Measurements from ENCODE around the gene PSMB11.

GRCh38 chr14:23071921-23072539 lies 30.0 kb downstream of the PSMB11 start:
- TF ChIP-seq CTCF (IDR thresholded peaks at IDR 0.05) (no peak), POLR2A (IDR thresholded peaks at IDR 0.05) (no peak)

Data from uterus (tissue), 2 donors.